ENCODE results near the gene CCDC167. TPM values are rescaled to one million over a fixed set of nuclear protein-coding genes. Genes with fewer than 3 reads are reported as not detected.
A peak's percentile ranks its signal among the peaks of the same experiment; 100 is the strongest.
"Not testable (repeated sequence)": the region's sequence is repeated elsewhere in the genome, so short reads cannot be mapped to it uniquely, and the experiment has no call there.

CCDC167 gene
- total RNA-seq, 1 experiment from 2014 or later: 31.1 TPM

- in situ Hi-C loops (cut with HindIII; ENCODE audit: low pct_unique_long_range_greater_than_20kb, low sequenced_read_pairs): no loop called here
- no peak for DNase-seq (ENCODE audit: low read depth, low spot score)
Measured at GRCh38 chr6:37459981-37460800, 39.5 kb downstream of the CCDC167 start.

- no peak for DNase-seq (ENCODE audit: low read depth, low spot score)
- in situ Hi-C loops (cut with HindIII; ENCODE audit: low pct_unique_long_range_greater_than_20kb, low sequenced_read_pairs): no loop called here
Measured at GRCh38 chr6:37456816-37457560, 42.7 kb downstream of the CCDC167 start.

GRCh38 chr6:37456126-37456525, 43.6 kb downstream of the CCDC167 start:
- DNase-seq (ENCODE audit: low read depth, low spot score): no peak
- in situ Hi-C loops (cut with HindIII; ENCODE audit: low pct_unique_long_range_greater_than_20kb, low sequenced_read_pairs): no loop called here

GRCh38 chr6:37454420-37455140, 45.1 kb downstream of the CCDC167 start:
- DNase-seq (ENCODE audit: low read depth, low spot score): no peak

GRCh38 chr6:37452522-37452921, 47.2 kb downstream of the CCDC167 start:
- DNase-seq (ENCODE audit: low read depth, low spot score): no peak
- in situ Hi-C loops (cut with HindIII; ENCODE audit: low pct_unique_long_range_greater_than_20kb, low sequenced_read_pairs): no loop called here

More at GRCh38 chr6:37454420-37455140, 45.1 kb downstream of the CCDC167 start:
- in situ Hi-C loops (cut with HindIII; ENCODE audit: low pct_unique_long_range_greater_than_20kb, low sequenced_read_pairs): no loop called here

GRCh38 chr6:37451441-37452193, 48.1 kb downstream of the CCDC167 start:
- in situ Hi-C loops (cut with HindIII; ENCODE audit: low pct_unique_long_range_greater_than_20kb, low sequenced_read_pairs): no loop called here

GRCh38 chr6:37449984-37450383, 49.7 kb downstream of the CCDC167 start:
- in situ Hi-C loops (cut with HindIII; ENCODE audit: low pct_unique_long_range_greater_than_20kb, low sequenced_read_pairs): no loop called here
- DNase-seq (ENCODE audit: low read depth, low spot score): no peak

More at GRCh38 chr6:37451441-37452193, 48.1 kb downstream of the CCDC167 start:
- no peak for DNase-seq (ENCODE audit: low read depth, low spot score)

- in situ Hi-C loops (cut with HindIII; ENCODE audit: low pct_unique_long_range_greater_than_20kb, low sequenced_read_pairs); DNase-seq (ENCODE audit: low read depth, low spot score): not testable (repeated sequence)
Measured at GRCh38 chr6:37443216-37443542, 56.5 kb downstream of the CCDC167 start.

GRCh38 chr6:37442416-37443215, 57.1 kb downstream of the CCDC167 start:
- DNase-seq (ENCODE audit: low read depth, low spot score): no peak
- in situ Hi-C loops (cut with HindIII; ENCODE audit: low pct_unique_long_range_greater_than_20kb, low sequenced_read_pairs): no loop called here

GRCh38 chr6:37441651-37442050, 58.0 kb downstream of the CCDC167 start:
- DNase-seq (ENCODE audit: low read depth, low spot score): no peak
- in situ Hi-C loops (cut with HindIII; ENCODE audit: low pct_unique_long_range_greater_than_20kb, low sequenced_read_pairs): no loop called here

GRCh38 chr6:37438930-37439329, 60.8 kb downstream of the CCDC167 start:
- DNase-seq (ENCODE audit: low read depth, low spot score): no peak
- in situ Hi-C loops (cut with HindIII; ENCODE audit: low pct_unique_long_range_greater_than_20kb, low sequenced_read_pairs): no loop called here

- in situ Hi-C loops (cut with HindIII; ENCODE audit: low pct_unique_long_range_greater_than_20kb, low sequenced_read_pairs): no loop called here
- DNase-seq (ENCODE audit: low read depth, low spot score): peak; percentile 14
Measured at GRCh38 chr6:37435816-37436215, 63.9 kb downstream of the CCDC167 start.

- no peak for DNase-seq (ENCODE audit: low read depth, low spot score)
- in situ Hi-C loops (cut with HindIII; ENCODE audit: low pct_unique_long_range_greater_than_20kb, low sequenced_read_pairs): no loop called here
Measured at GRCh38 chr6:37435373-37435772, 64.3 kb downstream of the CCDC167 start.

GRCh38 chr6:37433657-37434271, 65.9 kb downstream of the CCDC167 start:
- DNase-seq (ENCODE audit: low read depth, low spot score): peak; percentile 6
- in situ Hi-C loops (cut with HindIII; ENCODE audit: low pct_unique_long_range_greater_than_20kb, low sequenced_read_pairs): no loop called here

Data from SK-MEL-5 (cell line).